ENCODE data around the gene SUSD6.

The SUSD6 gene

DNA sequence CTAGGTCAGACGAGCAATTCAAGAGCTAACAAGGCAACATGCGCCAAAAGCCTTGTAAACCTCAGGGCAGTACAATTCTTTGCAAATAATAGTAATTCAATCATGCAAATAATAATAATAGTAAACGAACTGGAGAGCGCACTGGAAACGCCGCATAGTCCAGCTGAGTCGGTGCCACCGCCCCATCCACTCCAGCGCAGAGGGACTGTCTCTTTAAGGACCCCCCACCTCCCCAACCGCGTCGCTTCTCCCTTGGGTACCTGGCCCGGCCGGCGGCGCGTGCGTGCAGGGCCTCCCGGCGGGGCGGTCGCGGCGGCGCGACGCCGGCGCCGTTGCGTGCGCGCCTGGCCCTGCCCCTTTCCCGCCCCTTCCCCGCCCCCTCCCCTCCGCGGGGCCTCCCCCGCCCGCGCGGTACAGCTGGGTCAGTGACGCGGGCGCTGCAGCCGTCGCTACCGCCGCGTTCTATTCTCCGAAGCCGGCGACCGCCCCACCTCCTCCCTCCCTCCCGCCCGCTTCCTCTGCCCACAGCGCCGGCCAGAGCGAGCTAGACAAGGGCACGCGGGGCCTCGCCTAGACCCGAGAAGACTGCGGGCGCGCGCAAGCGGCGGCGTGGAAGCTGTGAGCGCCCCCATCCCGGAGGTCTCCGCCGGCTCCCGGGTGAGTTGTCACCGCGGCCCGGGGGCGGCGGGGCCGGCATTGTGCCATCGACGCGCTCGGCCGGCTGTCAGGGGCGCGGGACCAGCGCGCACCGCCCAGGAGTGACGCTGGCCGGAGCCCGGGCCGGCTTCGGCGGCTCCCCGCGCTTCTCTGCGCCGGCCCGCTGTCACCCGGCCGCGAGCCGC lies at the start of gene SUSD6:
SUSD6 (plus strand) TSS at position 425 of the 842 bp plus-strand sequence. CDS start 46,997 bp downstream, outside the sequence.
- peak; percentile 79 to 84 for DNase-seq (ENCODE audit: low read depth in 1 of 2, low spot score in 1 of 2)

GRCh38 chr14:69561893-69562292 lies 49.5 kb upstream of the SUSD6 start:
- no peak for DNase-seq (ENCODE audit: low read depth in 1 of 2, low spot score in 1 of 2)

DNA sequence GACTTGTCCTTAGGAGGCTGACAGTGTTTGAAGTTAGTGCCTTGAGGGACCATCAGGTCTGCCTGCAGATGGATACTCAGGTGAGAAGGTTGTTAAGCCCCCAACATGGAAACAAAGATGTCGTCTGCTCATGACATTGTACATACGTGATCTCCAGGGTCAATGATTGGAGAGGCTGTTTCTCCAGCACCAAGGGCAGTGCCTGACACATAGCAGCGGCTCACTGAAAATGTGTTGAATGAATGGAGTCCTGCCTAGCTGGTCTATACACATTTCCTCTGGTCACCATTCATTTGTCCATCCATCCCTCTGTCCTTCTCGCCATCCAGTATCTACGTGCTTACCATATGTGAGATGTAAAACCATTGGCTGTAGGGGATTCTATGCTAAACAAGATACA lies 43.8 kb upstream of the SUSD6 start:
- no peak for DNase-seq (ENCODE audit: low read depth in 1 of 2, low spot score in 1 of 2)

DNA sequence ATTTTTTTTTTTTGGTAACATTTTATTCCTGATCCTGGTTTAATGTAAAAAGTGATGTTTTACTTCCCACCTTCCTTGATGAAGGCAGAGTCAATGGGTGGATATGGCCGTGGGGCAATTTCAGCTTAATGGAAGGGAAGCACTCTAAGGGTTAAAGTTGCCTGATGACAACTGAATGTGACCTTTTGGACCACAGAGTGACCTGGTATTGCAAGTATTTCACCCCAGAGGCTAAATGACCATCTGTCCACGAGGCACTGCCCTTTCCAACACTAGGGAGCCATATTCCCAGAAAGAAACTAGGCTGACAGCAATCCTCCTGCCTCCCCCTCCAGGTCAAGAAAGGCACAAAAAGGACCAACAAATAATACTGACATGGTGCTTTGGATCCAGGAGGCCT lies 41.5 kb upstream of the SUSD6 start:
- no peak for DNase-seq (ENCODE audit: low read depth in 1 of 2, low spot score in 1 of 2)

DNA sequence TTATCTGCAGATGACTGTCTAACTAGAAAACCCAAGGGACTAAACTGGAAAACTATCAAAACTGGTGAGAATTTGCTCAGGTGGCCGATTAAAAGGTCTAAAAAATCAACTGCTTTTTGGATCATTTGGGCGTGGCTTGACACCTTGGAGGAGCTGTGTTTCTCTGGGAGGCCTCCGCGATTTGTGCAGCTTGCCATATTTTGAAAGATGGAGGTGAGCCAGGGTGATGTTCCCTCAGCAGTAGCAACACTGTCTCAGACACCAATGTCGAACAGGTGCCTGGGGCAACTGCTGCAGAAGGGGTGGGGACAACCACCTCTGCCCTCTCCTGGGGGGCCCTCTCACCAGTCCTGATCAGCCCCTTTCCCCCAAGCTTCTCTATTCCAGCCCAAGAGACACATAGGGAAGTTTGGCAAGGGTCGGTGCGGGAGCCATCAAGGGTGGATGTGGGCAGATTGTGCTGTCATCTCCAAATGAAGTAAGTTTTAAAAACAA lies 40.5 kb upstream of the SUSD6 start:
- DNase-seq (ENCODE audit: low read depth in 1 of 2, low spot score in 1 of 2), result no peak

GRCh38 chr14:69571449-69572029 lies 39.9 kb upstream of the SUSD6 start:
- DNase-seq (ENCODE audit: low read depth in 1 of 2, low spot score in 1 of 2), result no peak

DNA sequence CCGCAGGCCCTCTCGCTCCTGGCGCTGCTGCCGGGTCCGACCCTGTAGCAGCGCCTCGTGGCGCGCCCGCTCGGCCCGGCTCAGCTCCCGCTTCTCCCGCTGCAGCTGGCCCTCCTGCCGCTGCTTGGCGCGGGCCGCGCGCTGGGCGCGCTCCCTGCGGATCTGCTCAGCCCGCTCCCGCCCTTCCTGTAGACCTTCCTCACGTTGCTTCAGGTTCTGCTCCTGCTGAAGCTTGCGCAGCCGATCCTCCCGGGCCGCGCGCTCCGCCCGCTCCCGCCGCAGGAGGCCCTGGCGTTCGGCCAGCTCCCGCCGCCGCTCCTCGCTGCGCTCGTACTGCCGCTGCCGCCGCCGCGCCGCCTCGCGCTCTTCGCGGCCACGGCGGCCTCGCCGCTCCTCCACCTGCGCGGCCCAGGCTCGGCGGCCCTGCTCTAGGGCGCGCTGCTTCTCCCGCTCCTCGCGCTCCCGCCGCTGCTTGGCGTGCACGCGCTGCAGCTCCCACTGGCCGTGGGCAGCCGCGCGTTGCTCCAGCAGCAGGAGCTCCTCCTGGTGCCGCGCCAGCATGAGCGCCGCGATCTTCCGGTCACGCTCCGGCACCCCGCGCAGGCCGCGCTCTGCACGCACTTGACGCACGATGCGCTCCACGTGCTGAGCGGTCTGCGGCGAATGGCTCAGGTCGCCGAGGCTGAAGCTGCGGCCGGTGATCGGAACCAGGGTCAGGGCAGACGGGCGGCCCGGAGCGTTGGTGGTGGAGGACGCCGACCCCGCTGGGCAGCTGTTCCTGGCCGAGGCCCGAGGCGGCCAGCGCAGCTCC lies 39.2 kb upstream of the SUSD6 start:
- no peak for DNase-seq (ENCODE audit: low read depth in 1 of 2, low spot score in 1 of 2)

GRCh38 chr14:69572841-69573135 lies 38.6 kb upstream of the SUSD6 start:
- DNase-seq (ENCODE audit: low read depth in 1 of 2, low spot score in 1 of 2), result no peak

DNA sequence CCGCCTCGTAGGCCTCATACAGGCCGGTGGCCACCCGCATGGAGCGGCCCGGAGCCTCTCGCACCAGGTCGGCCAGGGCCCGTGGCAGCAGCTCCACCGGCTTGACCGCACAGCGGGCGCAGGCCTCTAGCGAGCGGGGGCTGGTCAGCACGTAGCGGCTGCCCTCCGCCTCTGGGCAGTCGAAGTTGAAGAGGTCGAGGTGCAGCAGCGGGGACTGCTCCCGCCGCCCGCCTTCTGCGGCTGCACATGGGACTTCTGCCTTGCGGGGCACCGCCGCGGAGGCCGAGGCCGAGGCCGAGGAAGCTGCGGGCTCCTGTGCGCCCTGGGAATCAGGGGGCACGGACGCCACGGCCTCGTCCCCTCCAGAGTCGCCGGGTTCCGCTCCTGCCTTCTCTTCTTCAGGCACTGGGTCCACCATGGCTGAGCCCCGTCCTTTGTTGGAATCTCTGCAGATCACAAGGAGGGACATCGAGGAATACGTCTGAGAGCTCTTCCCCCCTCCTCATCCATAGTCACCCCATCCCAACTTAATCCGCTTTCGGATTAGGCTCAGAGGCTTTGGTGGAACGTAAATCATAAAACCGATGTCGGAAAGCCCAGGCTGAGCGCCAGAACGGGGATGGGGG lies 38.1 kb upstream of the SUSD6 start:
- no peak for DNase-seq (ENCODE audit: low read depth in 1 of 2, low spot score in 1 of 2)

- DNase-seq (ENCODE audit: low read depth in 1 of 2, low spot score in 1 of 2), result no peak
Measured at GRCh38 chr14:69573831-69574262, 37.5 kb upstream of the SUSD6 start.

GRCh38 chr14:69574263-69574953 lies 37.0 kb upstream of the SUSD6 start, which contains the start of gene CCDC177:
CCDC177 (minus strand) TSS chr14:69574871; CDS start chr14:69573622, 1,249 bp downstream.
- DNase-seq (ENCODE audit: low read depth in 1 of 2, low spot score in 1 of 2), result peak; percentile 62 to 64

DNA sequence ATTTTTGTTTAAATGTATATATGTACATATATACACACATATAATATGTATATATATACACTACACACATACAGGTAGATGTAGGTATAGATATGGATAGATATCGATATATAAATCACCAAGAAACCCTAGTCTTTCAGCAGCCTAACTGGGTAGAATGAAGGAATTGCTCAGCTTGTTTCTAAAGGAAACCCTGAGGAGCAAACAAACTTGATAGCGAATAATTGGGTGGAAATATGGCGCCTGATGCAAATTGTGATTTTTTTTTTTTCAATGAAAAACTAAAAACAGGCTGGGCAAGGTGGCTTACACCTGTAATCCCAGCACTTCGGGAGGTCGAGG lies 36.5 kb upstream of the SUSD6 start:
- DNase-seq (ENCODE audit: low read depth in 1 of 2, low spot score in 1 of 2), result no peak

- no peak for DNase-seq (ENCODE audit: low read depth in 1 of 2, low spot score in 1 of 2)
Measured at GRCh38 chr14:69579476-69579875, 31.9 kb upstream of the SUSD6 start.

DNA sequence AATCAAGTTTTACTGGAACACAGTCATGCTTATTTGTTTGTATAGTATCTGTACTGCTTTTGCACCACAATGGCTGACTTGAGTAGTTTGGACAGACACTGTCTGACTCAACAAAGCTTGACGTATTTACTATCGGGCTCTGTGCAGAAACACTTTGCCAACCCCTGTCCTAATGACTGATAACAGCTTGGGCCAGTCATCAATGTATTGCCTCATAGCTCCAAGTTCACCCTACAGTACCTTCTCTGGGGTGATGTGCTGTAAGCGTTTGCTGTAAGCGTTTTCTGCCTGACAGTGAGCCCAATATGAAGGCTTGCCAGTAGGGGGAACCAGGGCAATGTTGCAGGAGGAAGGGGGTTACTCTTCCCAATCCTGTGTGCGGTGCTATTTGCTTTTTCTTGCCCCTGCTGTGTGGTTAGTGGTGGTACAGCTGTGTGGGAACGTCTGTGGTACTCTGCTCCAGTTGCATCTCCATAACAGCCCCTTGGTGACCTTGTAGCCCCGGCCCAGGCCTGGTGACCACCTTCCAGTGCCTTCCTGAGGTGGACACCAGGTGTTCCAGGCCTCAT lies 31.3 kb upstream of the SUSD6 start:
- no peak for DNase-seq (ENCODE audit: low read depth in 1 of 2, low spot score in 1 of 2)

- DNase-seq (ENCODE audit: low read depth in 1 of 2, low spot score in 1 of 2), result no peak
Measured at GRCh38 chr14:69581316-69581935, 30.0 kb upstream of the SUSD6 start.

GRCh38 chr14:69582212-69582611 lies 29.2 kb upstream of the SUSD6 start:
- no peak for DNase-seq (ENCODE audit: low read depth in 1 of 2, low spot score in 1 of 2)

GRCh38 chr14:69582829-69583228 lies 28.6 kb upstream of the SUSD6 start:
- no peak for DNase-seq (ENCODE audit: low read depth in 1 of 2, low spot score in 1 of 2)

DNA sequence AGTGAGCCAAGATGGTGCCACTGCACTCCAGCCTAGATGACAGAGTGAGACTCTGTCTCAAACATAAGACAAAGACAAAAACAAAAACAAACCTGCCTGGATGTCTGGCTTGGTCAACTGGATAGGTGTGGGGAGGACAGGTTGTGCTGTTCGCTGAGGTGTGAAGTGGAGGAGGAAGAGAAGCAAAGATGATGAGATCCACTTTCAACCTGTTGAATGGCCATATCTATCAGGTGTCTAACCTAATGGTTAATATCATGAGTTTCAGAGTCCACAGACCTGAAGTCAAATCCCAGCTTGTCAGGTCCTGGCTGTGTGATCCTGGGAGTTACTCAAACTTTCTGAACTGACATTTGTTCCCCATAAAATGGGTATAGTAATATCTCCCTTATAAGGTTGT lies 27.0 kb upstream of the SUSD6 start:
- DNase-seq (ENCODE audit: low read depth in 1 of 2, low spot score in 1 of 2), result no peak

GRCh38 chr14:69586404-69586803 lies 25.0 kb upstream of the SUSD6 start:
- no peak for DNase-seq (ENCODE audit: low read depth in 1 of 2, low spot score in 1 of 2)

DNA sequence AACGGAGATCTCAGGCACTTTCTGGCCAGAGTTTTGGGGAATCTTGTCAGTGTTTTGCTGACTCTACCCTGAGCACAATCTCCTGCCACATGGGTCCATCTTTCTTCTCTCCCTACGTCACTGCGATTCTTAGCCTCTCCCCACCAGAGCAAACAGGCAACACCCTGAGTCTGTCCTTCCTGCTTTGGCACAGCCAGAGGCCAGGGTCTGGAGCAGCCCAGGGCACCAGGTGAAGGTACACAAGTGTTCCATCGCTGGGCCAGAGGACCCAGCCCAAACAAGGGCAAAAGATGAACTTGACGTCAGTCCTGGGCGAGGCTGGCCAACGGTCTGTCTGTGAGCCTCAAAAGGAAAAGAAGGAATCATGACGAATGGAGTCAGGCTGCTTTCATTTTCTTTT lies 24.0 kb upstream of the SUSD6 start:
- no peak for DNase-seq (ENCODE audit: low read depth in 1 of 2, low spot score in 1 of 2)

Data from activated CD4-positive, alpha-beta T cell treated with anti-CD3 and anti-CD28 coated beads, Interleukin-2, amount 50 U/mL, for 24 hours (primary cell).